Stimulated activated CD4-positive, alpha-beta T cell treated with anti-CD3 and anti-CD28 coated beads, Interleukin-1b, Interleukin-23, amount 100 ng/mL, for 24 hours (primary cell): ENCODE data around the gene SRMS.

Source experiments
- DNase-seq, 4 experiments: peaks; one replicate each; pipeline ENCODE4 v3.0.0-alpha.2; 2020; ENCODE audit warnings: low read depth in 4 of 4, low spot score in 1 of 4

Gene SRMS

GRCh38 chr20:63539441-63540370 lies 7.8 kb downstream of the SRMS start:
- no peak for DNase-seq

GRCh38 chr20:63539092-63539430 lies 8.5 kb downstream of the SRMS start:
- no peak for DNase-seq

- no peak for DNase-seq
Measured at GRCh38 chr20:63538204-63539091, 9.1 kb downstream of the SRMS start.

GRCh38 chr20:63537525-63538203 lies 9.9 kb downstream of the SRMS start:
- peak; percentile 83 to 94 (median 86) for DNase-seq

GRCh38 chr20:63536997-63537524 lies 10.5 kb downstream of the SRMS start, which contains the start of gene PTK6:
PTK6 (minus strand) TSS chr20:63537376; CDS start chr20:63537314, 62 bp downstream.
- peak in 1 of 4 experiments; percentile 35 for DNase-seq

- DNase-seq: no peak
Measured at GRCh38 chr20:63536241-63536977, 11.1 kb downstream of the SRMS start.

GRCh38 chr20:63534831-63535651 lies 12.5 kb downstream of the SRMS start:
- no peak for DNase-seq

GRCh38 chr20:63534427-63534830 lies 13.1 kb downstream of the SRMS start:
- DNase-seq: no peak

- DNase-seq: no peak
Measured at GRCh38 chr20:63533871-63534393, 13.6 kb downstream of the SRMS start.

GRCh38 chr20:63533388-63533787 lies 14.2 kb downstream of the SRMS start:
- no peak for DNase-seq

- no peak for DNase-seq
Measured at GRCh38 chr20:63532449-63532971, 15.0 kb downstream of the SRMS start.

GRCh38 chr20:63531686-63532448 lies 15.7 kb downstream of the SRMS start:
- DNase-seq: no peak

- DNase-seq: no peak
Measured at GRCh38 chr20:63530788-63531160, 16.8 kb downstream of the SRMS start.

- no peak for DNase-seq
Measured at GRCh38 chr20:63529861-63530787, 17.4 kb downstream of the SRMS start.

GRCh38 chr20:63529180-63529860 lies 18.2 kb downstream of the SRMS start:
- no peak for DNase-seq

GRCh38 chr20:63527184-63527583 lies 20.4 kb downstream of the SRMS start:
- no peak for DNase-seq

- DNase-seq: no peak
Measured at GRCh38 chr20:63525971-63526370, 21.6 kb downstream of the SRMS start.
